H9 (cell line): ENCODE data around the gene RPL10A. TPM values are rescaled to one million over a fixed set of nuclear protein-coding genes. Genes with fewer than 3 reads are reported as not detected.

ENCODE experiments used
- DNase-seq: peaks from one replicate; pipeline ENCODE4 v3.0.0-alpha.2; 2017
- H2AFZ ChIP-seq: one replicate; pipeline ENCODE4 v1.6.1; 2013; ENCODE audit warnings: mild to moderate bottlenecking, low read length, control low read depth, moderate library complexity
- H2AK5ac ChIP-seq: 2 replicates; pipeline ENCODE4 v1.6.1; 2013; ENCODE audit warnings: low read length, control low read depth, mixed read lengths; ENCODE audit not compliant: insufficient read length
- H2BK120ac ChIP-seq: one replicate; pipeline ENCODE4 v1.6.1; 2013; ENCODE audit warnings: low read depth, mild to moderate bottlenecking, low read length, control low read depth, inconsistent platforms; ENCODE audit not compliant: poor library complexity, severe bottlenecking
- H2BK12ac ChIP-seq: 2 replicates; pipeline ENCODE4 v1.6.1; 2013; ENCODE audit warnings: low read length, control low read depth, mixed read lengths, low read depth; ENCODE audit not compliant: insufficient read length
- H2BK15ac ChIP-seq: 2 replicates; pipeline ENCODE4 v1.6.1; 2013; ENCODE audit warnings: low read depth, low read length, control low read depth
- H2BK20ac ChIP-seq: one replicate; pipeline ENCODE4 v1.6.1; 2013; ENCODE audit warnings: low read depth, mild to moderate bottlenecking, low read length, control low read depth, inconsistent platforms; ENCODE audit not compliant: poor library complexity, severe bottlenecking
- H2BK5ac ChIP-seq: 2 replicates; pipeline ENCODE4 v1.6.1; 2013; ENCODE audit warnings: low read length, control low read depth, mixed read lengths; ENCODE audit not compliant: insufficient read length
- H3K14ac ChIP-seq: 2 replicates; pipeline ENCODE4 v1.6.1; 2013; ENCODE audit warnings: low read length, control low read depth; ENCODE audit not compliant: insufficient read depth
- H3K18ac ChIP-seq: 2 replicates; pipeline ENCODE4 v1.6.1; 2013; ENCODE audit warnings: low read depth, mild to moderate bottlenecking, mixed read lengths, low read length, control low read depth; ENCODE audit not compliant: insufficient read length
- H3K23ac ChIP-seq: 2 replicates; pipeline ENCODE4 v1.6.1; 2013; ENCODE audit warnings: low read length, control low read depth, mixed read lengths, low read depth; ENCODE audit not compliant: insufficient read length
- H3K23me2 ChIP-seq: 2 replicates; pipeline ENCODE4 v1.6.1; 2013; ENCODE audit warnings: low read depth, mild to moderate bottlenecking, mixed read lengths, low read length, control low read depth; ENCODE audit not compliant: insufficient read length, poor library complexity, severe bottlenecking
- H3K27ac ChIP-seq: 2 replicates; pipeline ENCODE4 v1.5.1; 2013; ENCODE audit warnings: low read length, control low read depth, mixed read lengths, low read depth; ENCODE audit not compliant: insufficient read length
- H3K27me3 ChIP-seq: 2 replicates; pipeline ENCODE4 v1.6.1; 2013; ENCODE audit warnings: low read length, control low read depth, inconsistent platforms; ENCODE audit not compliant: insufficient read depth
- H3K4ac ChIP-seq: 2 replicates; pipeline ENCODE4 v1.6.1; 2013; ENCODE audit warnings: low read depth, mild to moderate bottlenecking, control low read depth, inconsistent platforms, low read length, moderate library complexity
- H3K4me1 ChIP-seq: 2 replicates; pipeline ENCODE4 v1.6.1; 2013; ENCODE audit warnings: low read length, control low read depth, inconsistent platforms; ENCODE audit not compliant: insufficient read depth
- H3K4me2 ChIP-seq: 2 replicates; pipeline ENCODE4 v1.6.1; 2013; ENCODE audit warnings: low read length, control low read depth, mixed read lengths; ENCODE audit not compliant: insufficient read length, insufficient read depth
- H3K56ac ChIP-seq: 2 replicates; pipeline ENCODE4 v1.6.1; 2013; ENCODE audit warnings: low read depth, mild to moderate bottlenecking, mixed read lengths, low read length, control low read depth; ENCODE audit not compliant: insufficient read length
- H3K79me1 ChIP-seq: 2 replicates; pipeline ENCODE4 v1.6.1; 2013; ENCODE audit warnings: low read depth, mild to moderate bottlenecking, moderate library complexity, low read length, control low read depth, inconsistent platforms; ENCODE audit not compliant: insufficient read depth, poor library complexity, severe bottlenecking
- H3K79me2 ChIP-seq: 2 replicates; pipeline ENCODE4 v1.6.1; 2013; ENCODE audit warnings: low read length, control low read depth, inconsistent platforms; ENCODE audit not compliant: insufficient read depth
- H3K9ac ChIP-seq: 2 replicates; pipeline ENCODE4 v1.6.1; 2013; ENCODE audit warnings: low read length, control low read depth, mixed read lengths; ENCODE audit not compliant: insufficient read length; ENCODE audit errors: extremely low read depth
- H3K9me3 ChIP-seq: one replicate; pipeline ENCODE4 v1.6.1; 2013; ENCODE audit warnings: low read depth, low read length, inconsistent platforms; ENCODE audit not compliant: control insufficient read depth
- H3T11ph ChIP-seq: one replicate; pipeline ENCODE4 v1.6.1; 2013; ENCODE audit warnings: mild to moderate bottlenecking, low read length, control low read depth, inconsistent platforms
- H4K20me1 ChIP-seq: one replicate; pipeline ENCODE4 v1.6.1; 2013; ENCODE audit not compliant: control insufficient read depth, insufficient read length, insufficient read depth
- H4K5ac ChIP-seq: 2 replicates; pipeline ENCODE4 v1.6.1; 2013; ENCODE audit warnings: low read depth, mild to moderate bottlenecking, mixed read lengths, low read length, control low read depth; ENCODE audit not compliant: insufficient read length
- H4K8ac ChIP-seq: replicated peaks from 2 replicates; pipeline ENCODE4 v1.6.1; 2013; ENCODE audit warnings: low read length, control low read depth, mixed read lengths, low read depth; ENCODE audit not compliant: insufficient read length
- H4K91ac ChIP-seq: 2 replicates; pipeline ENCODE4 v1.6.1; 2013; ENCODE audit warnings: low read depth, mild to moderate bottlenecking, moderate library complexity, mixed read lengths, low read length, control low read depth; ENCODE audit not compliant: insufficient read length
- H3K27ac Mint-ChIP-seq, 3 experiments: 2 replicates in 2 of 3; 3 replicates in 1 of 3; pipeline ENCODE4 v1.8.0; 2020 to 2021; ENCODE audit warnings: mixed read lengths in 3 of 3, mild to moderate bottlenecking in 1 of 3, moderate library complexity in 1 of 3
- H3K27me3 Mint-ChIP-seq: 2 replicates; pipeline ENCODE4 v1.8.0; 2021; ENCODE audit warnings: low read depth, mild to moderate bottlenecking, moderate library complexity, mixed read lengths
- H3K36me3 Mint-ChIP-seq, 3 experiments: 2 replicates in 2 of 3; 3 replicates in 1 of 3; pipeline ENCODE4 v1.8.0; 2020 to 2021; ENCODE audit warnings: low read depth in 3 of 3, mixed read lengths in 3 of 3; ENCODE audit not compliant: insufficient read depth in 1 of 3
- H3K4me1 Mint-ChIP-seq, 2 experiments: 2 replicates each; pipeline ENCODE4 v1.8.0; 2020; ENCODE audit warnings: mixed read lengths in 2 of 2
- H3K4me3 Mint-ChIP-seq, 2 experiments: 2 replicates in 1 of 2; 3 replicates in 1 of 2; pipeline ENCODE4 v1.8.0; 2020 to 2021; ENCODE audit warnings: mild to moderate bottlenecking in 2 of 2, mixed read lengths in 2 of 2, moderate library complexity in 1 of 2
- H3K9me3 Mint-ChIP-seq, 2 experiments: 2 replicates in 1 of 2; 3 replicates in 1 of 2; pipeline ENCODE4 v1.8.0; 2020; ENCODE audit warnings: mild to moderate bottlenecking in 2 of 2, mixed read lengths in 2 of 2, moderate library complexity in 1 of 2
- CTCF ChIP-seq: fragments of 200-600 bp; sonication (generic); conservative IDR thresholded peaks from 3 replicates; pipeline ENCODE4 v1.8.0; 2021; ENCODE audit warnings: antibody characterized with exemption, mild to moderate bottlenecking
- WGBS: extraction: QIAGEN DNeasy Blood & Tissue Kit; methylation state at CpG from one replicate; pipeline ENCODE4 v1.1.7; 2013; ENCODE audit warnings: missing lambda C conversion rate, low lambda C conversion rate, mixed read lengths; ENCODE audit not compliant: insufficient read length; ENCODE audit errors: extremely low coverage; 5-methylcytosine and 5-hydroxymethylcytosine counted together
- total RNA-seq: library from RNA; stranded (reverse); gene quantifications from 2 replicates; pipeline ENCODE4 v1.2.1, GENCODE V29; 2021

Gene RPL10A
- total RNA-seq, 1 experiment from 2014 or later: 1,830 TPM

GRCh38 chr6:35512006-35512405 lies 43.8 kb downstream of the RPL10A start:
- Mint-ChIP-seq H3K36me3 (no peaks in the 10 kb centered on the region), H3K4me3 (peak overlapping the region in 1 of 2 experiments; percentile 71; a peak in 3 of 5 replicates), H3K27me3 (peaks cover 11% of the 10 kb centered on the region), H3K4me1 (peaks cover 22 to 49% of the 10 kb centered on the region in 2 experiments), H3K27ac (no peak overlapping the region; a peak in 1 of 7 replicates), H3K9me3 (no peaks in the 10 kb centered on the region)
- Histone ChIP-seq H2AK5ac (no peak overlapping the region), H4K5ac (no peak overlapping the region), H3K4ac (no peak overlapping the region), H3K4me1 (peaks cover 6% of the 10 kb centered on the region; the same call in 1 of the 2 replicates), H2BK120ac (no peak overlapping the region), H4K91ac (no peak overlapping the region), H3K27me3 (no peaks in the 10 kb centered on the region; the same call in 1 of the 2 replicates), H3K14ac (no peak overlapping the region), H2BK20ac (no peak overlapping the region), H3K56ac (no peak overlapping the region), H3K27ac (no peak overlapping the region), H3T11ph (no peak overlapping the region), H4K20me1 (no peaks in the 10 kb centered on the region), H3K23ac (no peak overlapping the region), H3K23me2 (peaks cover 3% of the 10 kb centered on the region), H3K4me2 (no peak overlapping the region), H3K79me1 (no peaks in the 10 kb centered on the region), H4K8ac (no peak overlapping the region), H2BK5ac (no peak overlapping the region), H2AFZ (no peak overlapping the region), H3K9me3 (no peaks in the 10 kb centered on the region), H3K9ac (no peak overlapping the region), H2BK15ac (no peak overlapping the region), H3K18ac (no peak overlapping the region), H3K79me2 (no peaks in the 10 kb centered on the region), H2BK12ac (no peak overlapping the region)
- no CpG with 5 or more reads among the region's 26 CpGs for WGBS
- no peak for DNase-seq
- TF ChIP-seq CTCF: no peak
